Spleen (tissue), 11 donors: ENCODE results near the gene ACACA. TPM values are rescaled to one million over a fixed set of nuclear protein-coding genes. Genes with fewer than 3 reads are reported as not detected.
A peak's percentile ranks its signal among the peaks of the same experiment; 100 is the strongest.
"Not testable (repeated sequence)": the region's sequence is repeated elsewhere in the genome, so short reads cannot be mapped to it uniquely, and the experiment has no call there.

Source experiments
- DNase-seq: peaks from one replicate; pipeline ENCODE4 v3.0.0-alpha.2; 2020
- H3K27ac ChIP-seq, 8 donors: fragments of 200-600 bp; sonication (generic) in 7 of 8; 1 replicate in 4 of 8; 2 replicates in 4 of 8; pipeline versions ENCODE4 v1.5.0 to v1.8.0; 2016 to 2021; ENCODE audit warnings: inconsistent platforms in 4 of 8, mild to moderate bottlenecking in 4 of 8, moderate library complexity in 1 of 8
- H3K27me3 ChIP-seq, 7 donors: fragments of 200-600 bp; sonication (generic) in 6 of 7; replicated peaks in 1 of 7; 1 replicate in 4 of 7; 2 replicates in 3 of 7; pipeline versions ENCODE4 v1.5.0 to v1.8.0; 2016 to 2021; ENCODE audit warnings: inconsistent platforms in 3 of 7, mild to moderate bottlenecking in 1 of 7
- H3K36me3 ChIP-seq, 6 donors: fragments of 200-600 bp; sonication (generic) in 5 of 6; 1 replicate in 4 of 6; 2 replicates in 2 of 6; pipeline versions ENCODE4 v1.5.0 to v1.8.0; 2016 to 2021; ENCODE audit warnings: inconsistent platforms in 2 of 6
- H3K4me1 ChIP-seq, 6 donors: fragments of 200-600 bp; sonication (generic) in 5 of 6; 1 replicate in 3 of 6; 2 replicates in 3 of 6; pipeline versions ENCODE4 v1.5.0 to v1.8.0; 2016 to 2021; ENCODE audit warnings: inconsistent platforms in 3 of 6
- H3K4me3 ChIP-seq, 8 donors: fragments of 200-600 bp; sonication (generic) in 7 of 8; 1 replicate in 4 of 8; 2 replicates in 4 of 8; pipeline versions ENCODE4 v1.5.0 to v1.8.0; 2016 to 2021; ENCODE audit warnings: inconsistent platforms in 4 of 8, mild to moderate bottlenecking in 4 of 8, moderate library complexity in 2 of 8
- H3K9me3 ChIP-seq, 8 donors: fragments of 200-600 bp; sonication (generic) in 7 of 8; 1 replicate in 4 of 8; 2 replicates in 4 of 8; pipeline versions ENCODE4 v1.5.0 to v1.8.0; 2016 to 2021; ENCODE audit warnings: inconsistent platforms in 4 of 8
- CTCF ChIP-seq, 11 experiments: fragments of 200-600 bp in 7 of 11; fragments of 450-650 bp in 4 of 11; sonication (generic) in 4 of 11; IDR thresholded peaks in 8 of 11; conservative IDR thresholded peaks in 3 of 11; 1 replicate in 7 of 11; 2 replicates in 4 of 11; pipeline versions ENCODE4 v1.4.0 to v1.8.0; 2016 to 2021; ENCODE audit warnings: antibody characterized with exemption in 11 of 11, inconsistent platforms in 4 of 11, mild to moderate bottlenecking in 1 of 11
- POLR2A ChIP-seq, 3 donors: fragments of 450-650 bp; IDR thresholded peaks; one replicate each; pipeline ENCODE4 v1.5.1; 2017; ENCODE audit warnings: antibody characterized with exemption in 3 of 3, mild to moderate bottlenecking in 1 of 3
- POLR2AphosphoS5 ChIP-seq, 3 donors: sonication (generic); formaldehyde crosslinking; IDR thresholded peaks; one replicate each; pipeline ENCODE4 v1.5.1; 2017; ENCODE audit warnings: antibody characterized with exemption in 3 of 3
- WGBS, 5 donors: extraction: QIAGEN DNeasy Blood & Tissue Kit in 3 of 5; methylation state at CpG; one replicate each; pipeline versions ENCODE4 v1.1.5 to v1.1.7; 2013 to 2018; 5-methylcytosine and 5-hydroxymethylcytosine counted together
- intact Hi-C: fragments of 100-400 bp; cut with DNase I; formaldehyde crosslinking; loops from one replicate; pipeline ENCODE4 v1.15.0; 2023; ENCODE audit warnings: low total_unique reads
- polyA plus RNA-seq, 3 donors: library from polyadenylated mRNA; stranded (reverse); fragments of 200-250 nt; gene quantifications; one replicate each; pipeline ENCODE4 v1.2.1, GENCODE V29; 2013
- total RNA-seq, 7 donors: library from RNA; depleted of rRNA in 3 of 7; stranded (reverse); fragments of >200 nt in 3 of 7; fragmentation: NEBNext Ultra II Directional in 4 of 7; extraction: Animal tissue kit (Norgen Biotek cat#: 25700) in 4 of 7; gene quantifications; one replicate each; pipeline versions ENCODE4 v1.1.0 to v1.2.1, GENCODE V29; 2016 to 2021
- donor health status: healthy with polysubstance abuse.
- donor health status: DM: no; HTN: no; CAD: no; lungs with moderate emphysema.
- donor health status: DM: no; HTN: no; CAD: no.
- donor health status: Bipolar disorder and iron deficiency.
- donor health status: healthy.
- donor health status: DM: no; HTN: no; CAD: no.
- donor health status: DM: yes; HTN: yes; CAD: no.

ACACA gene
- total and polyA plus RNA-seq, 10 donors, result 3.2 to 50.8 (median 29.2) TPM

DNA sequence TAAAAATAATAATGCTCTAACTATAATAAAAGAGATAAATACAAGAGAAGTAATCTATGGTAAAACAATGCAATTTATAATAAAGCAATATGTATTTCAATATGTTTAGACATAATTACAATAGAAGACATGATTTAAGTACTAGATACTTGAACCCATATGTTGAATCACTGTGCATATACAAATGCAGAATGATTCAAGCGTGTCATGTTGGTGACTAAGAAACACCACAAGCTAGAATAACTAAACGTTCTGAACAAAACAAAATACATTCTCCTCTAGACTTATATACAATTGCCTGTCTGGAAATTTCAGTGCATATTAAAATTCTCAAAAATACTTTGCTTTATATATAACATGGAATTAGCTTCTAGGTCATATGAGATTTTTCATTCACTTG, 11.2 kb upstream of the ACACA start:
- no peak for DNase-seq
- H3K4me3 ChIP-seq, result no peak overlapping the region
- intact Hi-C loops, result no loop called here
- TF ChIP-seq POLR2AphosphoS5 (IDR thresholded peaks at IDR 0.05) (no peak), POLR2A (IDR thresholded peaks at IDR 0.05) (no peak)
- peaks cover 0 to 98% (median 47%) of the 10 kb centered on the region in 6 donors for H3K36me3 ChIP-seq
- no peak overlapping the region for H3K27ac ChIP-seq
- peaks cover 0 to 9% (median 0%) of the 10 kb centered on the region in 6 donors for H3K4me1 ChIP-seq
- H3K27me3 ChIP-seq, result no peaks in the 10 kb centered on the region
- WGBS, 5 donors, result 78 to 85% (median 83%) methylated on average over 2 of the region's 2 CpGs
- no peaks in the 10 kb centered on the region for H3K9me3 ChIP-seq

GRCh38 chr17:37413875-37414519, 7.4 kb upstream of the ACACA start:
- no peak overlapping the region for H3K27ac ChIP-seq
- 91 to 96% (median 93%) methylated on average over 7 of the region's 7 CpGs for WGBS, 5 donors
- H3K4me3 ChIP-seq, result no peak overlapping the region
- no peak for DNase-seq
- peaks cover 0 to 85% (median 59%) of the 10 kb centered on the region in 6 donors for H3K36me3 ChIP-seq
- H3K9me3 ChIP-seq, result no peaks in the 10 kb centered on the region
- intact Hi-C loops, result no loop called here
- no peaks in the 10 kb centered on the region for H3K27me3 ChIP-seq
- H3K4me1 ChIP-seq, result peaks cover 0 to 22% (median 0%) of the 10 kb centered on the region in 6 donors
- TF ChIP-seq POLR2AphosphoS5 (IDR thresholded peaks at IDR 0.05) (no peak), CTCF (IDR thresholded peaks at IDR 0.05 in 8 of 11, conservative IDR thresholded peaks at IDR 0.05 in 3 of 11) (no peak), POLR2A (IDR thresholded peaks at IDR 0.05) (no peak)

DNA sequence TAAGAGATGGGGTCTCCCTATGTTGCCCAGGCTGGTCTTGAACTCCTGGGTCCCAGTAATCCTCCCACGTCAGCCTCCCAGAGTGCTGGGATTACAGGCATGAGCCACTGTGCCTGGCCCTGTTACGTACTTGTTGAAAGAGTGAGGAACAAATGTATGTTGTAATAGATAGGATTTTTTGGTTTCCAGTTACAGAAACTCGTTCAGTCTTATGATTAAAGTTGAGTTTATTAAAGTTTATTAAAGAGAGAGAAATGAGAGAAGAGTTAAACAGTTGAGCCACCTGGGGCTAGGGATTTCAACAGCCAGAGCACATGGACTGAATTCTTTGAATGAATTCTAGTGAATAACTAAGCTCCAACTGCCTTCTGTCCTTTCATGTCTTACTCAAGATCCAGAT, 3.7 kb upstream of the ACACA start:
- Histone ChIP-seq H3K4me3 (no peak overlapping the region), H3K9me3 (no peaks in the 10 kb centered on the region), H3K27ac (no peak overlapping the region), H3K4me1 (peaks cover 7 to 48% (median 22%) of the 10 kb centered on the region in 6 donors), H3K27me3 (no peaks in the 10 kb centered on the region), H3K36me3 (peaks cover 0 to 49% (median 38%) of the 10 kb centered on the region in 6 donors)
- TF ChIP-seq CTCF (IDR thresholded peaks at IDR 0.05 in 8 of 11, conservative IDR thresholded peaks at IDR 0.05 in 3 of 11) (no peak), POLR2AphosphoS5 (IDR thresholded peaks at IDR 0.05) (no peak), POLR2A (IDR thresholded peaks at IDR 0.05) (no peak)
- no peak for DNase-seq
- intact Hi-C loops, result no loop called here
- 69 to 89% (median 79%) methylated on average over 3 of the region's 3 CpGs for WGBS, 5 donors

DNA sequence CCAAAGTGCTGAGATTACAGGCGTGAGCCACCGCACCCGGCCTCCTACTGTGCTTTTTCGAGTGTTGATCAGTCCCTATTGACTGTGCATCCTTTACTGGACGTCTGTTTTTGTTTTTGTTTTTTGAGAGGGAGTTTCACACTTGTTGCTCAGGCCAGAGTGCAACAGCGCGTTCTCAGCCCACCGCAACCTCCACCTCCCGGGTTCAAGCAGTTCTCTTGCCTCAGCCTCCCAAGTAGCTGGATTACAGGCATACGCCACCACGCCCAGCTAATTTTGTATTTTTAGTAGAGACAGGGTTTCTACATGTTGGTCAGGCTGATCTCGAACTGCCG, 1.5 kb upstream of the ACACA start:
- DNase-seq, H3K27me3 ChIP-seq, intact Hi-C loops, H3K9me3 ChIP-seq: not testable (repeated sequence)
- Histone ChIP-seq H3K4me3 (peak overlapping the region in 5 of 8 donors; percentile 66 to 94 (median 88)), H3K4me1 (peaks cover 8 to 51% (median 29%) of the 10 kb centered on the region in 6 donors), H3K36me3 (peaks cover 0 to 27% (median 20%) of the 10 kb centered on the region in 6 donors), H3K27ac (peak overlapping the region in 4 of 8 donors; percentile 90 to 95 (median 92))
- 93 to 97% (median 95%) methylated on average over 13 of the region's 13 CpGs for WGBS, 5 donors

- Histone ChIP-seq H3K9me3 (no peaks in the 10 kb centered on the region), H3K27ac (peak overlapping the region; percentile 72 to 95 (median 90)), H3K36me3 (peaks cover 0 to 6% (median 1%) of the 10 kb centered on the region in 6 donors), H3K4me3 (peak overlapping the region; percentile 43 to 94 (median 76)), H3K27me3 (no peaks in the 10 kb centered on the region), H3K4me1 (peaks cover 8 to 45% (median 29%) of the 10 kb centered on the region in 6 donors)
- no peak for TF ChIP-seq POLR2AphosphoS5 (IDR thresholded peaks at IDR 0.05)
- no peak for TF ChIP-seq CTCF (IDR thresholded peaks at IDR 0.05 in 8 of 11, conservative IDR thresholded peaks at IDR 0.05 in 3 of 11)
- no peak for TF ChIP-seq POLR2A (IDR thresholded peaks at IDR 0.05)
- intact Hi-C loops, result no loop called here
- DNase-seq, result no peak
- 0 to 1% (median 0%) methylated on average over 3 to 21 of the region's 21 CpGs for WGBS, 5 donors
These were observed 541 bp downstream of the ACACA start for GRCh38 chr17:37405955-37406634.

- 78 to 86% (median 85%) methylated on average over 14 of the region's 14 CpGs for WGBS, 5 donors
- H3K36me3 ChIP-seq, H3K9me3 ChIP-seq, intact Hi-C loops, H3K27ac ChIP-seq, DNase-seq, H3K27me3 ChIP-seq: not testable (repeated sequence)
- peak overlapping the region in 5 of 8 donors; percentile 73 to 94 (median 88) for H3K4me3 ChIP-seq
- peaks cover 8 to 45% (median 29%) of the 10 kb centered on the region in 6 donors for H3K4me1 ChIP-seq
These were observed 1.1 kb downstream of the ACACA start for GRCh38 chr17:37405522-37405921.
